PC-9 (cell line): Measurements from ENCODE around the gene FLYWCH1.

Source experiments
- CTCF ChIP-seq: fragments of 200-600 bp; sonication (generic); conservative IDR thresholded peaks from 2 replicates; pipeline ENCODE4 v1.6.1; 2017; ENCODE audit warnings: mixed run types, antibody characterized with exemption, mild to moderate bottlenecking, moderate library complexity
- EZH2 ChIP-seq: fragments of 200-600 bp; sonication (generic); IDR thresholded peaks from 2 replicates; pipeline ENCODE4 v1.8.0; 2017; ENCODE audit warnings: antibody characterized with exemption, low read depth

GRCh38 chr16:2967721-2968161 lies 56.0 kb downstream of the FLYWCH1 start:
- TF ChIP-seq CTCF (no peak), EZH2 (no peak)
